Esophagus muscularis mucosa (tissue), 4 donors: Measurements from ENCODE around the gene DHPS.

ENCODE experiments used
- CTCF ChIP-seq, 3 experiments: fragments of 200-600 bp in 2 of 3; fragments of 450-650 bp in 1 of 3; sonication (generic) in 2 of 3; IDR thresholded peaks; one replicate each; pipeline ENCODE4 v1.5.1; 2017 to 2019; ENCODE audit warnings: antibody characterized with exemption in 3 of 3, mild to moderate bottlenecking in 2 of 3, moderate library complexity in 1 of 3
- EP300 ChIP-seq: sonication (generic); formaldehyde crosslinking; IDR thresholded peaks from one replicate; pipeline ENCODE4 v1.6.1; 2017; ENCODE audit warnings: antibody characterized with exemption
- POLR2A ChIP-seq: fragments of 450-650 bp; IDR thresholded peaks from one replicate; pipeline ENCODE4 v1.6.1; 2017; ENCODE audit warnings: antibody characterized with exemption, moderate library complexity, mild to moderate bottlenecking, low read depth

- TF ChIP-seq POLR2A = no peak
- TF ChIP-seq CTCF (IDR thresholded peaks at IDR 0.05) = no peak
- no peak for TF ChIP-seq EP300
Observed at GRCh38 chr19:12723381-12723640, 41.6 kb upstream of the DHPS start.
